ENCODE results near the gene EHMT1. TPM values are rescaled to one million over a fixed set of nuclear protein-coding genes. Genes with fewer than 3 reads are reported as not detected.

The EHMT1 gene
- total RNA-seq, 1 experiment from 2014 or later = 112 TPM

GRCh38 chr9:137811283-137811870 is 192.6 kb downstream of the EHMT1 start:
- H4K91ac ChIP-seq (ENCODE audit: insufficient read length, low read depth, low read length) = no peak overlapping the region
- H3K27ac Mint-ChIP-seq = no peak overlapping the region
- peaks cover 33 to 54% (median 50%) of the 10 kb centered on the region in 3 experiments for H3K36me3 Mint-ChIP-seq (ENCODE audit: insufficient read depth in 1 of 3, low read depth in 3 of 3)

More at GRCh38 chr9:137811283-137811870, 192.6 kb downstream of the EHMT1 start:
- Histone ChIP-seq H2AK5ac (ENCODE audit: insufficient read length, low read length) (no peak overlapping the region), H3K23me2 (ENCODE audit: insufficient read length, low read depth, low read length, poor library complexity, severe bottlenecking) (no peaks in the 10 kb centered on the region), H3K9ac (ENCODE audit: extremely low read depth, insufficient read length, low read length) (no peak overlapping the region), H4K5ac (ENCODE audit: insufficient read length, low read depth, low read length) (no peak overlapping the region), H3K18ac (ENCODE audit: insufficient read length, low read depth, low read length) (no peak overlapping the region), H3K4ac (ENCODE audit: low read depth, low read length) (no peak overlapping the region), H2BK12ac (ENCODE audit: insufficient read length, low read depth, low read length) (no peak overlapping the region), H2BK20ac (ENCODE audit: low read depth, low read length, poor library complexity, severe bottlenecking) (no peak overlapping the region), H3K27me3 (ENCODE audit: insufficient read depth, low read length) (no peaks in the 10 kb centered on the region), H3K23ac (ENCODE audit: insufficient read length, low read depth, low read length) (no peak overlapping the region), H2AFZ (ENCODE audit: low read length) (no peak overlapping the region), H2BK5ac (ENCODE audit: insufficient read length, low read length) (no peak overlapping the region), H3T11ph (ENCODE audit: low read length) (no peak overlapping the region), H2BK120ac (ENCODE audit: low read depth, low read length, poor library complexity, severe bottlenecking) (no peak overlapping the region), H4K8ac (replicated peaks; ENCODE audit: insufficient read length, low read depth, low read length) (no peak overlapping the region), H3K79me1 (ENCODE audit: insufficient read depth, low read depth, low read length, poor library complexity, severe bottlenecking) (no peaks in the 10 kb centered on the region), H3K4me2 (ENCODE audit: insufficient read depth, insufficient read length, low read length) (no peak overlapping the region), H3K27ac (ENCODE audit: insufficient read length, low read depth, low read length) (no peak overlapping the region), H4K20me1 (ENCODE audit: control insufficient read depth, insufficient read depth, insufficient read length) (no peaks in the 10 kb centered on the region), H3K9me3 (ENCODE audit: control insufficient read depth, low read depth, low read length) (no peaks in the 10 kb centered on the region), H3K4me1 (ENCODE audit: insufficient read depth, low read length) (no peaks in the 10 kb centered on the region), H3K56ac (ENCODE audit: insufficient read length, low read depth, low read length) (no peak overlapping the region), H3K14ac (ENCODE audit: insufficient read depth, low read length) (no peak overlapping the region), H2BK15ac (ENCODE audit: low read depth, low read length) (no peak overlapping the region), H3K79me2 (ENCODE audit: insufficient read depth, low read length) (no peaks in the 10 kb centered on the region)
- DNase-seq = no peak
- Mint-ChIP-seq H3K4me1 (no peaks in the 10 kb centered on the region), H3K9me3 (no peaks in the 10 kb centered on the region; a peak in 1 of 5 replicates), H3K4me3 (no peak overlapping the region), H3K27me3 (ENCODE audit: low read depth) (peaks cover 2% of the 10 kb centered on the region; the same call in 1 of the 2 replicates)
- no CpG with 5 or more reads among the region's 30 CpGs for WGBS (ENCODE audit: extremely low coverage, insufficient read length, low lambda C conversion rate)
- no peak for TF ChIP-seq CTCF (conservative IDR thresholded peaks at IDR 0.05)

Data from H9 (cell line).